ENCODE results near the gene PRKN.
"Not testable (repeated sequence)": the region's sequence is repeated elsewhere in the genome, so short reads cannot be mapped to it uniquely, and the experiment has no call there.

Gene PRKN

GRCh38 chr6:161347988-161348627, 1379.5 kb downstream of the PRKN start:
- H3K4me3 ChIP-seq (ENCODE audit: low read depth in 1 of 2, low read length in 2 of 2): no peak overlapping the region
- H3K9me3 ChIP-seq (ENCODE audit: control insufficient read depth in 1 of 2, low read length in 2 of 2): no peaks in the 10 kb centered on the region
- no peak overlapping the region for H3K9ac ChIP-seq (ENCODE audit: low read depth in 1 of 2, low read length in 2 of 2)
- no peak overlapping the region for H3K27ac ChIP-seq (ENCODE audit: low read depth, low read length)
- H3K36me3 ChIP-seq (ENCODE audit: control insufficient read depth in 1 of 2, insufficient read depth in 2 of 2, low read length in 2 of 2): no peaks in the 10 kb centered on the region
- H3K4me1 ChIP-seq (ENCODE audit: control insufficient read depth in 1 of 2, insufficient read depth in 2 of 2, low read length in 2 of 2): peaks cover 4% of the 10 kb centered on the region in 2 donors
- no peaks in the 10 kb centered on the region for H3K27me3 ChIP-seq (ENCODE audit: control insufficient read depth in 1 of 2, insufficient read depth in 2 of 2, low read length in 2 of 2)

GRCh38 chr6:161347125-161347524, 1380.4 kb downstream of the PRKN start:
- H3K4me1 ChIP-seq (ENCODE audit: control insufficient read depth in 1 of 2, insufficient read depth in 2 of 2, low read length in 2 of 2): peaks cover 4% of the 10 kb centered on the region in 2 donors
- no peak overlapping the region for H3K27ac ChIP-seq (ENCODE audit: low read depth, low read length)

DNA sequence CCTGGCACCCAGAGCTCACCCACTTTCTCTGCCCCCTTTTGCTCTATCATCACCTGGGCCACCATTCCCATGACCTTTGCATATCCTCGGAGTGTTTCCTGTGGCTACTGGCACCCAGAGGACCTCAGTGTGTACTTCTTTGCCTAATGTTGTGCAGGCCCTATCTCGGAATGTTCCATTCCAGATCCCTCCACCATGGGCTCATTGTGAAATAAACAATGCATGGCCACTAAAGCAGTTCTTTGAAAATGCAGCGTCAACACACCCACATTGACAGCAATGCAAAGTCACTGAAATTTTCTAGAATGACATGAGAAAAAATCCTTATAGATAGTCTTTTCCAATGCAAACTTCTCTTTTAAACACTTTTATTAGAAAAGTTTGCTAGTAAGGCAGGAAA, 1380.8 kb downstream of the PRKN start:
- Histone ChIP-seq H3K36me3 (ENCODE audit: control insufficient read depth in 1 of 2, insufficient read depth in 2 of 2, low read length in 2 of 2) (no peaks in the 10 kb centered on the region), H3K4me1 (ENCODE audit: control insufficient read depth in 1 of 2, insufficient read depth in 2 of 2, low read length in 2 of 2) (peaks cover 4% of the 10 kb centered on the region in 2 donors), H3K4me3 (ENCODE audit: low read depth in 1 of 2, low read length in 2 of 2) (no peak overlapping the region), H3K27ac (ENCODE audit: low read depth, low read length) (no peak overlapping the region), H3K9ac (ENCODE audit: low read depth in 1 of 2, low read length in 2 of 2) (no peak overlapping the region), H3K9me3 (ENCODE audit: control insufficient read depth in 1 of 2, low read length in 2 of 2) (no peaks in the 10 kb centered on the region), H3K27me3 (ENCODE audit: control insufficient read depth in 1 of 2, insufficient read depth in 2 of 2, low read length in 2 of 2) (no peaks in the 10 kb centered on the region)

More at GRCh38 chr6:161347125-161347524, 1380.4 kb downstream of the PRKN start:
- Histone ChIP-seq H3K9me3 (ENCODE audit: control insufficient read depth in 1 of 2, low read length in 2 of 2) (no peaks in the 10 kb centered on the region), H3K36me3 (ENCODE audit: control insufficient read depth in 1 of 2, insufficient read depth in 2 of 2, low read length in 2 of 2) (no peaks in the 10 kb centered on the region), H3K4me3 (ENCODE audit: low read depth in 1 of 2, low read length in 2 of 2) (no peak overlapping the region), H3K9ac (ENCODE audit: low read depth in 1 of 2, low read length in 2 of 2) (no peak overlapping the region), H3K27me3 (ENCODE audit: control insufficient read depth in 1 of 2, insufficient read depth in 2 of 2, low read length in 2 of 2) (no peaks in the 10 kb centered on the region)

GRCh38 chr6:161344626-161345025, 1382.9 kb downstream of the PRKN start:
- H3K27me3 ChIP-seq (ENCODE audit: control insufficient read depth in 1 of 2, insufficient read depth in 2 of 2, low read length in 2 of 2): no peaks in the 10 kb centered on the region

GRCh38 chr6:161342039-161342438, 1385.5 kb downstream of the PRKN start:
- peaks cover 4% of the 10 kb centered on the region in 2 donors for H3K4me1 ChIP-seq (ENCODE audit: control insufficient read depth in 1 of 2, insufficient read depth in 2 of 2, low read length in 2 of 2)
- H3K36me3 ChIP-seq (ENCODE audit: control insufficient read depth in 1 of 2, insufficient read depth in 2 of 2, low read length in 2 of 2): no peaks in the 10 kb centered on the region
- H3K27ac ChIP-seq (ENCODE audit: low read depth, low read length): no peak overlapping the region
- H3K4me3 ChIP-seq (ENCODE audit: low read depth in 1 of 2, low read length in 2 of 2): no peak overlapping the region
- H3K9me3 ChIP-seq (ENCODE audit: control insufficient read depth in 1 of 2, low read length in 2 of 2): no peaks in the 10 kb centered on the region
- no peaks in the 10 kb centered on the region for H3K27me3 ChIP-seq (ENCODE audit: control insufficient read depth in 1 of 2, insufficient read depth in 2 of 2, low read length in 2 of 2)
- no peak overlapping the region for H3K9ac ChIP-seq (ENCODE audit: low read depth in 1 of 2, low read length in 2 of 2)

More at GRCh38 chr6:161344626-161345025, 1382.9 kb downstream of the PRKN start:
- H3K27ac ChIP-seq (ENCODE audit: low read depth, low read length): no peak overlapping the region
- no peak overlapping the region for H3K4me3 ChIP-seq (ENCODE audit: low read depth in 1 of 2, low read length in 2 of 2)
- peaks cover 4% of the 10 kb centered on the region in 2 donors for H3K4me1 ChIP-seq (ENCODE audit: control insufficient read depth in 1 of 2, insufficient read depth in 2 of 2, low read length in 2 of 2)
- no peaks in the 10 kb centered on the region for H3K9me3 ChIP-seq (ENCODE audit: control insufficient read depth in 1 of 2, low read length in 2 of 2)
- H3K36me3 ChIP-seq (ENCODE audit: control insufficient read depth in 1 of 2, insufficient read depth in 2 of 2, low read length in 2 of 2): no peaks in the 10 kb centered on the region
- no peak overlapping the region for H3K9ac ChIP-seq (ENCODE audit: low read depth in 1 of 2, low read length in 2 of 2)

GRCh38 chr6:161341638-161342037, 1385.9 kb downstream of the PRKN start:
- H3K9me3 ChIP-seq (ENCODE audit: control insufficient read depth in 1 of 2, low read length in 2 of 2): no peaks in the 10 kb centered on the region
- H3K36me3 ChIP-seq (ENCODE audit: control insufficient read depth in 1 of 2, insufficient read depth in 2 of 2, low read length in 2 of 2): no peaks in the 10 kb centered on the region
- H3K27me3 ChIP-seq (ENCODE audit: control insufficient read depth in 1 of 2, insufficient read depth in 2 of 2, low read length in 2 of 2): no peaks in the 10 kb centered on the region
- no peak overlapping the region for H3K9ac ChIP-seq (ENCODE audit: low read depth in 1 of 2, low read length in 2 of 2)
- H3K27ac ChIP-seq (ENCODE audit: low read depth, low read length): no peak overlapping the region
- H3K4me1 ChIP-seq (ENCODE audit: control insufficient read depth in 1 of 2, insufficient read depth in 2 of 2, low read length in 2 of 2): peaks cover 4% of the 10 kb centered on the region in 2 donors
- no peak overlapping the region for H3K4me3 ChIP-seq (ENCODE audit: low read depth in 1 of 2, low read length in 2 of 2)

GRCh38 chr6:161338015-161338414, 1389.6 kb downstream of the PRKN start:
- no peaks in the 10 kb centered on the region for H3K27me3 ChIP-seq (ENCODE audit: control insufficient read depth in 1 of 2, insufficient read depth in 2 of 2, low read length in 2 of 2)
- no peaks in the 10 kb centered on the region for H3K4me1 ChIP-seq (ENCODE audit: control insufficient read depth in 1 of 2, insufficient read depth in 2 of 2, low read length in 2 of 2)
- no peak overlapping the region for H3K27ac ChIP-seq (ENCODE audit: low read depth, low read length)
- H3K9ac ChIP-seq (ENCODE audit: low read depth in 1 of 2, low read length in 2 of 2): no peak overlapping the region
- no peaks in the 10 kb centered on the region for H3K9me3 ChIP-seq (ENCODE audit: control insufficient read depth in 1 of 2, low read length in 2 of 2)
- no peaks in the 10 kb centered on the region for H3K36me3 ChIP-seq (ENCODE audit: control insufficient read depth in 1 of 2, insufficient read depth in 2 of 2, low read length in 2 of 2)
- H3K4me3 ChIP-seq (ENCODE audit: low read depth in 1 of 2, low read length in 2 of 2): no peak overlapping the region

DNA sequence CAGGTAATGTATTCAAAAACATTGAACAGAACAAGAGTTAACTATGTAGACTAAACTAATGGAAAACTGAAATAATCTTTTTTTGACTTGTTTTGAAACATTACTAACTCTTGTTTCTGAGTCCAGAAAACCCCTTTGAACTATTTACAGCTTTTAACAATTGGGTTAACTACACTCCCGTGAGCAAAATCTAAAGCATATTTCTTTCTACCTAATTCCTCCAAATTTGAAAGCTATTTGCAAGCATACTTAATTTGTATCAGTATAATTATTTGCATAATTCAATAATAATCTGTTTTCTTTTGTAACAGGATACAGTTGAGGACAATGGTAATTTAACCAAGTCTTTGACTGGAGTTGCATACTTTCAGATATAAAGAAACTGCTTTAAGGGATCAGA, 1391.1 kb downstream of the PRKN start:
- no peak overlapping the region for H3K27ac ChIP-seq (ENCODE audit: low read depth, low read length)
- H3K36me3 ChIP-seq (ENCODE audit: control insufficient read depth in 1 of 2, insufficient read depth in 2 of 2, low read length in 2 of 2): no peaks in the 10 kb centered on the region
- no peak overlapping the region for H3K9ac ChIP-seq (ENCODE audit: low read depth in 1 of 2, low read length in 2 of 2)
- H3K9me3 ChIP-seq (ENCODE audit: control insufficient read depth in 1 of 2, low read length in 2 of 2): no peaks in the 10 kb centered on the region
- H3K4me3 ChIP-seq (ENCODE audit: low read depth in 1 of 2, low read length in 2 of 2): no peak overlapping the region
- no peaks in the 10 kb centered on the region for H3K27me3 ChIP-seq (ENCODE audit: control insufficient read depth in 1 of 2, insufficient read depth in 2 of 2, low read length in 2 of 2)
- no peaks in the 10 kb centered on the region for H3K4me1 ChIP-seq (ENCODE audit: control insufficient read depth in 1 of 2, insufficient read depth in 2 of 2, low read length in 2 of 2)

DNA sequence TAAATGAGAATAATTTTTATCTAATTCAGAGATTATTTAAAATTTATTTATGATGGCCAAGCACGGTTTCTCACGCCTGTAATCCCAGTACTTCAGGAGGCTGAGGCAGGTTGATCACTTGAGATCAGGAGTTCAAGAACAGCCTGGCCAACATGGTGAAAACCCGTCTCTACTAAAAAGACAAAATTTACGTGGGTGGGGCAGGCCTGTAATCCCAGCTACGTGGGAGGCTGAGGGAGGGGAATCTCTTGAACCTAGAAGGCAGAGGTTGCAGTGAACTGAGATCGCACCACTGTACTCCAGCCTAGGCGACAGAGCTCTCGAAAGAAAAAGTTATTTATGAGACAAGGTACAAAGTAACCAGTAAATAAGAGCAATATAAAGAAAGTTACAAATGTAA, 1394.2 kb downstream of the PRKN start:
- no peaks in the 10 kb centered on the region for H3K4me1 ChIP-seq (ENCODE audit: control insufficient read depth in 1 of 2, insufficient read depth in 2 of 2, low read length in 2 of 2)
- H3K36me3 ChIP-seq (ENCODE audit: control insufficient read depth in 1 of 2, insufficient read depth in 2 of 2, low read length in 2 of 2): no peaks in the 10 kb centered on the region
- no peak overlapping the region for H3K27ac ChIP-seq (ENCODE audit: low read depth, low read length)
- H3K4me3 ChIP-seq (ENCODE audit: low read depth in 1 of 2, low read length in 2 of 2): no peak overlapping the region
- H3K27me3 ChIP-seq (ENCODE audit: control insufficient read depth in 1 of 2, insufficient read depth in 2 of 2, low read length in 2 of 2): no peaks in the 10 kb centered on the region
- no peak overlapping the region for H3K9ac ChIP-seq (ENCODE audit: low read depth in 1 of 2, low read length in 2 of 2)
- H3K9me3 ChIP-seq (ENCODE audit: control insufficient read depth in 1 of 2, low read length in 2 of 2): no peaks in the 10 kb centered on the region

- not testable (repeated sequence) for H3K9me3 ChIP-seq (ENCODE audit: control insufficient read depth in 1 of 2, low read length in 2 of 2); H3K9ac ChIP-seq (ENCODE audit: low read depth in 1 of 2, low read length in 2 of 2); H3K27ac ChIP-seq (ENCODE audit: low read depth, low read length); H3K4me1 ChIP-seq (ENCODE audit: control insufficient read depth in 1 of 2, insufficient read depth in 2 of 2, low read length in 2 of 2); H3K36me3 ChIP-seq (ENCODE audit: control insufficient read depth in 1 of 2, insufficient read depth in 2 of 2, low read length in 2 of 2); H3K27me3 ChIP-seq (ENCODE audit: control insufficient read depth in 1 of 2, insufficient read depth in 2 of 2, low read length in 2 of 2); H3K4me3 ChIP-seq (ENCODE audit: low read depth in 1 of 2, low read length in 2 of 2)
Measured at GRCh38 chr6:161331402-161332081, 1396.0 kb downstream of the PRKN start.
